NCI-H1092 (cell line): Measurements from ENCODE around the gene ZNF213.

Source experiments
- DNase-seq: peaks from one replicate; lab custom pipeline; 2025; lab: John Stamatoyannopoulos, UW

ZNF213 gene

DNA sequence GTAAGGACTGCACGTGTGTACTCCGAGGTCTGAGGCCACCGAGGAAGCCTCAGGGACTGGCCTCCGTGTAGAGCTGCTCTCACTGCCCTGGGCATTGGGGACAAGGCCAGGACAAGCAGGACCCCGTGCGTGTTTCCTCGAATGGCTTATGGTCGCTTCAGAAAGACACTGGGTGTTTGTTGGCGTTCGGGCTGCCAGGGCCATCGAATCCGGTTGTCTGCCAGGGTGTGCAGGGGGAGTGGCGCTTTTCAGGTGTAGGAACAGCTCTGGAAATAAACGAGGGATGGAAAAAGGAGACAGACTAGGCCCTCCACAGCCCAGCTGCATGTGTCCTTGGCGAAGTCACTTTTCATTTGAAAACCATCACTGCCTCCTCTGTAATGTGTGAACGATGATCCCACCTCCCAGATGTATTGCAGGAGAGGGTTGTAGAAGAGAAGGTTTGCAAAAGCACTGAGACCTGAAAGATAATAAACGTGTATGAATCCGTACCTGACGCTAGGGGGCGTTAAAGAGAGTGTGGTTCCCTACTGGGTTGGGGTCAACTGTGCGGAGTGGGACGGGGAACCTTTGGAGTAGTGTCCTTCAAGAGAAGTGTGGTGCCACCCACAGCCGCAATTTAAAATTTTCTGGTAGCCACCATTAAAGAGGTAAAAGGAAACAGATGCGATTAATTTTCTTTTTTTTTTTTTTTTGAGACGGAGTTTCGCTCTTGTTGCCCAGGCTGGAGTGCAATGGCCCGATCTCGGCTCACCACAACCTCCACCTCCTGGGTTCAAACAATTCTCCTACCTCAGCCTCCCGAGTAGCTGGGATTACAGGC is 33.6 kb upstream of the ZNF213 start:
- no peak for DNase-seq

DNA sequence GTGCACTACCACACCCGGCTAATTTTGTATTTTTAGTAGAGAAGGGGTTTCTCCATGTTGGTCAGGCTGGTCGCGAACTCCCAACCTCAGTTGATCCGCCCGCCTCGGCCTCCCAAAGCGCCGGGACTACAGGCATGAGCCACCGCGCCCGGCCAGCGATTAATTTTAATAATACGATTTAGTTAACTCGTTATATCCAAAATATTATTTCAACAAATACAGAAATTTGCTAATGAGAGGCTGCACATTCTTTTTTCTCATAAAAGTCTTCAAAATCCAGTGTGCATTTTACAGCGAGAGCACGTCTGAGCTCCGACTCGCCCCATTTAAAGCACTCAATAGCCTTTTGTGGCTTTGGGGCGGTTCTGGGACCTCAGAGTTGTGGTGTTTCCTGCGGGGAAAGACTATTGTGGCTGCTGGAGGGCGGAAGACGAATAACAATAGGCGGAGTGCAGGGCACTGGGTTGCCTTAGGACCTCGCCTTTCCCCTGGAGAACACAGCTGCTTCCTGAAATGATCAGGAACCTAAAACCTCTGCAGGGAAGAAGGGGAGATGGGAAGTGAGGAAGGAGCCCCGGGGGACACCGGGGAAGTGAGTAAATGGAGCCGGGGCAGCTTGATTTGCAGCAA is 32.9 kb upstream of the ZNF213 start:
- no peak for DNase-seq

DNA sequence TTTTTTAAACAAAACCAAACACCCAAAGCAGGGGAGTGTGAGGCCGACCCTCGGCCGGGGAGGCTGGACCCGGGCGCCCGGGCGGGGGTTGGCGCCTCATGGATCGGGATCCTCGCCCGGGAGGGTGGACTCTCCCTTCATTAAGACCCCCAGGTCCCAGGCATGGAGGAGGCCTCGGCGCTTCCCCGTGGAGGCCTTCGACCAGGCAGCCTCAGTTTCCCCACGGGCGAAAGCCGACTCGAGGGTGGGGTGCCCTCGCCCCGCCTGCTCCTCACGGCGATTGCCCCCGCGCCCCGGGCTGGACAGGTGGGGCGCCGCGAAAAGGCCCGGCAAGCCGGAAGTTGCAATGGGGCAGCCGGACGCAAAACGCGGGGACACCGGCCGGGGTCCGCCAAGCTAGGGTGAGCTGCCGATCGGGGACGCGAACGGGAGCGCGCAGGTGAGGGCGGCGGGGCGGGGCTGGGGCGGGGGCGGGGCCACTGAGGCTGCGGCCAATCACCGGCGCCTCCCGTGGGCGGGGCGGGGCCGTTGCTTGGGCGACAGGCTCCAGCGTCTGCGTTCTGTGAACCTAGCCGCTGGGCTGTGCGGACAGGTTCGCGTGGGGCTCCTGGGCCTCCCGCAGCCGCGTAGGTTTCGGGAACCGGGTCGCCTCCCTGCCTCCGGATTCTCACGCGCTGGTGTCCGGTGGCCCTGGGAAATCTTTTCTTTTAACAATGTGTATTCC is 28.5 kb upstream of the ZNF213 start:
- DNase-seq, result peak; percentile 92

DNA sequence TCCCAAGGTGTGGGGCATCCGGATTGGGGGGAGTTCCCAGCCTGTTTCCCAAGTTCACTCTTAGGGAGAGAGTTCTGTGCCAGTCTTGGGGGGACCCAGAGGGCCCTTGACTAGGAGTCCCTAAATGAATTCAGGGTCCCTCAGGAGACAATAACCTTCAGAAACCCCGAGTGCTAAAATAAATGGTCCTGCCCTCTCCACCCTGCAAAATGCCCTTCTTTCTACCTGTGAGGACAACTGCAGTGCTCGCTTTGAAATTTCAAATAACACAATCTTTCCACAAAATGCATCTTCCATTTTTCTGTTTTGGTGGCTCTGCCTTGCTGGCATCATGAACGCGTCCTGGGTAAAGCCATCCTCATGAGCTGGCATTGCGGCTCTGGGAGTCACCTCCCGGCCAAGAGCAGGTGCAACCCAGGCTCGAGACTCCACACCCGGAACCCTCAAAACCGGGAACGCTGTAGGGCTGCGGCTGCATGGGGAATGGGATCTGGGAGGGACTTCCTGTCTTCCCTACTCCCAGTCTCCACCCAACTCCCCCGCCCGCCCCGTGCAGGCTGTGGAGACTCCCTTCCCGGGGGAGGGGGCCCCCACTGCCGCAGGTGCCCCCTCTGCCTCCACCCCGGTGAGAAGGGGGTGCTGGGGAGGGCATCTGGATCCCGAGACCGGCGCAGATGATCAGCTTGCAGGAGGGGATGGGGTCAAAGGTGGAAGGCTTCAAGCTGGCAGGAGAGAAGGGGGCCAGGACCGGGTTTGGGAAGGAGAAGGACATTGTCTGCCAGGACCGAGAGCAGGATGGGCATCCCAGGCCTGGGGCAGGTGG is 22.6 kb upstream of the ZNF213 start, which contains the start of gene ZNF205:
ZNF205 (plus strand) TSS at position 529 of the 823 bp plus-strand sequence. CDS start 845 bp downstream, outside the sequence.
- peak; percentile 83 for DNase-seq

DNA sequence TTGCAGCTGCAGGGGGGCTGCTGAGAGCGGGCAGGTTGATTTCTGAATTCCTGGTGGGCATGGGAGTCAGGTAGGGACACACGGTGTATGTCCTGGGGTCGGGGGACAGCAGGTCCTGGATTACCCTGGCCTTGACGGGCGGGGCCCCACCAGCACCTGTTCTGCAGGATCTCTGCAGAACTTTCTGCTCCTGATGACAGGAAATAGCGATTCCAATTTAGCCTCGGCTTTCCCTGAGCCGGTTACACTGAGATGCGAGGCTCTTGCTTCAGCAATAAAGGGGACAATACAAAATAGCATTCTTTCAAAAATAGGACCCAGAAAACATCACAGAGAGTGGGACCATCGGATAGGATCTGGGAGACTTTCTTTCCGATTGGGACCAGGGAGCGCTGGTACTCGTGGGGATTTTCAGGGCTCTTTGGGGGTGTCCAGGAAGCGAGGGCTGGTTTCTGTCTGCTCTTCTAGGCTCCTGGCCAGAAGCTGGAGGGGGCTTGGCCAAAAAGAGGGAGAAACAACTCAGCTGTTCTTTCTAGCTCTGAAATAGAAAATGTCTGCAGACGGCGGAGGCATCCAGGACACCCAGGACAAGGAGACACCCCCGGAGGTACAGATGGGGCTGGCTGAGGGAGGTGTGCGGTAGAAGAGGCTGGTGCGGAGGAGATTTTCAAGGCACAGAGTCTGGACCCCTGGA is 21.8 kb upstream of the ZNF213 start:
- DNase-seq, result no peak

DNA sequence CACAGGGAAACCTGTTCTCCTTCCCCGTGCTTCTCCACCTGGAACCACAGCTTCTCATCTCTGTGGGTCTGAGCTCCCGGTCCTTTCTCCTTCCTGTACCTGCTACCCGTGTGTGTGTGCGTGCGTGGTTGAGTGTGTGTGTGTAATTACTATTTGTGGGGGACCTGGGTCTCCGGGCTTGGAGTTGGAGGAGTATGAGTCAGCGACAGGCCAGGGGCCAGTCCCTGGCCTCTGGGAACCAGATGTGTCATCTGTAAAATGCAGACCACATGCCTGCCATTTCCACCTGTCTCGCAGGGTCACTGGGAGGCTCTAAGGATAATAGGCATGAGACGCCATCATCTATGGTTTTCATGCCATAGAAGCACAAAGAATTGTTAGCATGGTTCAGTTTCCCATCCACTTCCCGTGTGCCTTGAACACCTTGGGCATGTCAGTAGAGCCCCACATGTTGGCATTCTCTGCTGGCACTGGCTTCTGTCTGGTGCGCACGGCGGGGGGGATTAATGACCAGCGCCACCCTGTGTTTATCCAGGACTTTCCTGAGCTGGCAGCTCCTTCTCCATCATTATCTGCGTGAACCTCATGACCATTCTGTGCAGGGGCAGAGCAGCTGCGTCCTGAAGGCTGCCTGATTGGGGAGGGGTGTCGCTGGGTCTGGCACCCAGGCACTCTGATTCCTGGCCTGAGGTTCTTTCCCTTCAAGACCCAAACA is 20.9 kb upstream of the ZNF213 start:
- no peak for DNase-seq

DNA sequence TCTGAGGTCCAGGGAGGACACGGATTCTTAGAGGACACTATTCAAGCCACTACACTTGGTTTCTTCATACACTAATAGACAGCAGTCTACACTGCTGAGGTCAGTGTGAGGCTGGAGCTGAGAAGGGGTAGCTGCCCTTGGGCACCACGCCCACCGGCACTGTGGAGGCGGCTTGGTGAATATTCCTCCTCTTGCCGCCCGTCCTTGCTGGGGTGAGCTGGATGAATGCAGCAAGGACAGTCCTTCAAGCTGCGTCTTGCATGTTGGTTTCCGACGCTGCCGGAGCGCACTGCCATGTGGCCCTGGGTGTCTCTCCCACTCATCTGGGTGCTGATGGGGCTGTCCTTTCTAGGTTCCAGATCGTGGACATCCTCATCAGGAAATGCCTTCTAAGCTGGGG is 19.8 kb upstream of the ZNF213 start:
- DNase-seq, result no peak

DNA sequence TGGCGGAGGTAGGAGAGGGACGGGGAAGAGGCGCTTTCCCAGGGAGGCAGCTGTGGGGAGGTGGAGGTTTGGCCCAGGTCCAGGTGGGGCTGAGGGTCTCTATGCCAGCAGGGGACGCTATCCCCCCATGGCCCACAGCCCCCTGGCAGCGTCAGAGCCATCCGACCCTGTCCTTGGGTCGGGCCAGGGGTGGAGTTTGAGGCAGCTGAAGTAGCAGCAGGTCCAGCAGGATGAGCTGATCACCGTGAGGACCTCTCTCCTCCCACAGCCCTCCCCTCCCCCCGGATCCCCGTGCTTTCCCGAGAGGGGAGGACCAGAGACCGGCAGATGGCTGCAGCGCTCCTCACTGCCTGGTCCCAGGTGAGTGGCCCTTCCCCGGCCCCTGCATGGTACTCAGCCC is 19.3 kb upstream of the ZNF213 start:
- no peak for DNase-seq

DNA sequence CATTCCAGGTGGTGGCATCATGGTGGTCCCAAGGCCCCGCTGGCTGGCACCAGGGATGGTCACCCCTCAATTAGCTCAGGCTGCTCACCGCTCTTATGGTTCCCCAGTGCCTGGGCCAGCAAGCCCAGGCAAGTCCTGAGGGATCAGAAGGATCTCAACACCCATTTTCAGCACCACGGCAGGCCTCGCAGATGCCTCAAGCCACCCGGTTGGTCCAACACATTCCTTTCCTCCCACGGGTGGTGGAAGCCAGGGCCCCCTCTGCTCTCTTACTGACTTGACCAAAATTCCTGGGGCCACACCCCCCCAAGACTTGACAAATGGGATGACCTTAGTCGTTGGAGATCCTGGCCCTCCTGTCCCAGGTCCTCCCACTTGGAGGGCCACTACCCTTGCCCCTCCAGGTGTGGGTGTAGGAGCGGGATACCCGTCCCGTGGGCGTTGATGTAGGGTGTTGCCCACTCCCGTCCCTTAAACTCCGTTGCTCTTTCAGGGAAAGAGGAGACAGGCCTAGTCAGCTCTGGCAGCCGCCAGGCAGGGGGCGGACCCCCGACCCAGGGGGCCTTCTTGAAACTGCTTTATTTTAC is 16.5 kb upstream of the ZNF213 start:
- DNase-seq, result no peak

DNA sequence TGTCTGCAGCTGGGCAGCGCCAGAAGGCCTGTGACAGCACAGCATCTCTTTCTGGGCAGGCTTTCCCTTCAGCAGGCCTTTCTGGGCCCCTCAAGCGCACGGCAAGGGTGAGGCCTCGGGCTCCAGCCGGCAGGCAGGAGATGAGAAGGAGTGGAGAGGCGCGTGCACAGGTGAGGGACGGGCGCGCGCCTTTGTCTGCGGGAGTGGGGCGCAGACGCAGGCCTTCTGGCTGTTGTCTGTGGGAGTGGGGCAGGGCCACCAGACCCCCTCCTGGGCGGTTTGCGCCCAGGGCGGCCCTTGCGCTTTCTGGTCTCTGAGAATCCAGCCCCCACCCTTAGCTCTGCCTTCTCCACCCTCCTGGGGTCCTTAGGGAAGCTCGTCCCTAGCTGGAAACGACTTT is 16.0 kb upstream of the ZNF213 start:
- DNase-seq, result no peak

DNA sequence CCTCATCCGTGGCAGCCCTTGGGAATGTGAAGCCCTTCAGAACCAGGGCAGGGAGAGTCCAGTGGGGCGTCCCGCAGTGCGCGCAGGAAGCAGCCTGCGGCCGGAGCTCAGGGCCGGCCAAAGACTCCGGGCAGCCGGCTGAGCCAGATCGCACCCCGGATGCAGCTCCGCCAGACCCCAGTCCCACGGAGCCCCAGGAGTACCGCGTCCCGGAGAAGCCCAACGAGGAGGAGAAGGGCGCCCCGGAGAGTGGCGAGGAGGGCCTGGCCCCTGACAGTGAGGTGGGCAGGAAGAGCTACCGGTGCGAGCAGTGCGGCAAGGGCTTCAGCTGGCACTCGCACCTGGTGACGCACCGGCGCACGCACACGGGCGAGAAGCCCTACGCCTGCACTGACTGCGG is 15.5 kb upstream of the ZNF213 start:
- DNase-seq, result no peak

DNA sequence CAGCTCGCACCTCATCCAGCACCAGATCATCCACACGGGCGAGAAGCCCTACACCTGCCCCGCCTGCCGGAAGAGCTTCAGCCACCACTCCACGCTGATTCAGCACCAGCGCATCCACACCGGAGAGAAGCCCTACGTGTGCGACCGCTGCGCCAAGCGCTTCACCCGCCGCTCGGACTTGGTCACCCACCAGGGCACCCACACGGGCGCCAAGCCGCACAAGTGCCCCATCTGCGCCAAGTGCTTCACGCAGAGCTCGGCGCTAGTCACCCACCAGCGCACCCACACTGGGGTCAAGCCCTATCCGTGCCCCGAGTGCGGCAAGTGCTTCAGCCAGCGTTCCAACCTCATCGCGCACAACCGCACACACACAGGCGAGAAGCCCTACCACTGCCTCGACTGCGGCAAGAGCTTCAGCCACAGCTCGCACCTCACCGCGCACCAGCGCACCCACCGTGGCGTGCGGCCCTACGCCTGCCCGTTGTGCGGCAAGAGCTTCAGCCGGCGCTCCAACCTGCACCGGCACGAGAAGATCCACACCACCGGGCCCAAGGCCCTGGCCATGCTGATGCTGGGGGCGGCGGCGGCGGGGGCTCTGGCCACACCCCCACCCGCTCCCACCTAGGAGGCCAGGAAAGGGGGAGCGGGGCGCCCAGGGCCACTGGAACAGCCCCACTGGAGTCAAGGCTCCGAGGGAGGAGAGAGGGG is 15.0 kb upstream of the ZNF213 start:
- no peak for DNase-seq

DNA sequence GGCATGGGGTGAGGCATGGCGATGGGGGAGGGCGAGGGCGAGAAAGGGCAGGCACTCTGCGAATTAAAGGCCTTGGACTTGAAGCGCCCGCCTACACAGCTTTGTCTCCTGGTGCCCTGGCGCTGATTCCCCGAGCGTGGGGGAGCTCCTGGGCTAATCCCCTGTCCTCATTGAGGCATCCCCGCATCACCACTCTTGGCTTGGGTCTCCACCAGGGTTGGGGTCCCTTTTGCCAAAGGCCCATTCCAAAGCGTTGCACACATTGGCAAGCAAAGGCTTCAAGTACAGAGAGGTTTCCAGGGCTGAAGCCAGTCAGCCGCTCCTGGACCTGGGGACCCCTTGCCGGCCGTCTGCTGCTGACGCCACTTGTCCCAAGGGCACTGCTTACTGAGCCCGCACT is 14.4 kb upstream of the ZNF213 start:
- no peak for DNase-seq

DNA sequence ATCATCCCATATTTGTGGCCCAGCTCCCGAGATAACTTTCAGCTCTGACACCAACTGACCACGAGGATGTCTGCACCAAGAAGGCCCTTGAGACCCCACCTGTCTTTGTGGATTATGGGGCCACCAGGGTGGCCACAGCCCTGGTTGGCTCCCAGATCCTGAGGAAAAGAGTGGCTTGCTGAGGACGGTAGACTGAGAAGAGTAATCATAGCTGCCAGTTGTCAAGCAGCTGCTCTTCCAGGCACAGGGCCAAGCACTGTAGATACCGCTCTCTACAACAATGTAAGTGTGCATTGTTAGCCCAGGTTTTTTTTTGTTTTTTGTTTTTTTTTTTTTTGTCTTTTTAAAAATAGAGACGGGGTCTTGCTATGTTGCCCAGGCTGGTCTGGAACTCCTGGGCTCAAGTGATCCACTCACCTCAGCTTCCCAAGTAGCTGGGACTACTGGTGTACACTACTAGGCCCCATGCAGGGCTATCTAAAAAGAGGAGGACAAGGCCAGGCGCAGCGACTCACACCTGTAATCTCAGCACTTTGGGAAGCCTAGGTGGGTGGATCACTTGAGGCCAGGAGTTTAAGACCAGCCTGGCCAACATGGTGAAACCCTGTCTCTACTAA is 12.9 kb upstream of the ZNF213 start:
- DNase-seq, result peak; percentile 47

DNA sequence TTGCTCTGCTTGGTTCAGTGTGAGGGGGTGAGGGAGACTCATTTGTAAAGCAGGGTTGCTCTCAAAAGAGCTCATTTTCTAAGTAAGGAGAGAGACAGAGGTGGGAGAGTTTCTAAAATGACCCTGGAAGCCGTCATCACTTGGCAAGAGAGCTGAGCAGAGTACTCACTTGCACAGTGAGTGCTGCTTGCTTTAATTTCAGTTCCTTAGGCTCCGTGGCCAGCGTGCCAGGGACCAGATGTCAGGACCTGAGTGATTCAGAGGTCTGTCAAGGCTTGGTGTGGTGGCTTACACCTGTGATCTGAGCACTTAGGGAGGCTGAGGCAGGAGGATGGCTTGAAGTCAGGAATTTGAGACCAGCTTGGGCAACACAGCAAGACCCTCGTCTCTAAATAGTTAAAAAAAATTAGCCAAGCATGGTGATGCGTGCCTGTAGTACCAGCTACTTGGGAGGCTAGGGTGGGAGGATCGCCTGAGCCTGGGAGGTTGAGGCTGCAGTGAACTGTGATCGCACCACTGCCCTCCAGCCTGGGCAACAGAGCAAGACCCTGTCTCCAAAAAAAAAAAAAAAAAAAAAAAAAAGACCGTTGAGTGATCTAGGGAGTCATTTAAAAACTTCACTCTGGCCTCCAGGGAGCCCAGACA is 11.8 kb upstream of the ZNF213 start:
- DNase-seq, result no peak

DNA sequence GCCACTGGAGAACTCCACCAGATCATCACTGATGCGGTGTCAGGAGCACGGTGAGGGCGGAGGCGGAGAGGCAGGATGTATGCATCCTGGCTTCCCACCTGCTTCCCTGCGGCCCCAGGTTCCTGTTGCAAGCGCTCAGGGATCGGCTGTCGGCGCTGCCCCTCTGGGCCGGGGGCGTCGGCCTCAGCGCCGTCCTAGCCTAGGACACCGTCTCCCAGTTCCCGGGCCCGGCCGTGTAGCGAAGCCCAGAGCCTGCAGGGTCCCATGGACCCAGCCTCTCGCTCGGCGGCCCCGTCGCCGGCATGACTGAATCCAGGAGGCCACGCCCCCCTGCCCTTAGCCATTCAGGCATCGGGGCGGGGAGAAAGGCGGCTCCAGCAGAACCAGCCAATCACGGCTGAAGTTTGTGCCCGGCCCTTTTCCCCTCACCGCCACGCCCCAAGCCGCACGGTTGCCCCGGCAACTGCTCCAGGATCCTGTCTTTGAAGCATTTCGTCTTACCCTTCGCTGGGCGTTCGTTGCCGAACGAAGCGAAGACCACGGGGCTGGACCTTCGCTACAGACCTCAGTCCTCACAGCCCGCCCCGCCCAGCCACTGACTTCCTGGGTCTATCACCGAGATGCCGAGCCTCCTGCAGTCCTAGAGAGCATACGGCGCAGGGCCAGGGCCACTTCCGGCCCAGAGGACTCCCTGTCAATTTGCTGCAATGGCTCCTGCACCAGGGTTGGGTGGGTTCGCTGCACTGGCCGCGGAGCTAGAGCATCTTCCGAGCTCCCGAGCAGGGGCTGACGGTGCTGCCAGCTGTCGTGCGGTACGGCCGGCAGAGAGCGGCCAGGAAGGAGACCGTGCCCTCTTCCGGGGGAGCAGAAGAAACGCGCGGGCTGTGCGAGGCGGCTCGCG is 10.6 kb upstream of the ZNF213 start:
- peak; percentile 96 for DNase-seq

DNA sequence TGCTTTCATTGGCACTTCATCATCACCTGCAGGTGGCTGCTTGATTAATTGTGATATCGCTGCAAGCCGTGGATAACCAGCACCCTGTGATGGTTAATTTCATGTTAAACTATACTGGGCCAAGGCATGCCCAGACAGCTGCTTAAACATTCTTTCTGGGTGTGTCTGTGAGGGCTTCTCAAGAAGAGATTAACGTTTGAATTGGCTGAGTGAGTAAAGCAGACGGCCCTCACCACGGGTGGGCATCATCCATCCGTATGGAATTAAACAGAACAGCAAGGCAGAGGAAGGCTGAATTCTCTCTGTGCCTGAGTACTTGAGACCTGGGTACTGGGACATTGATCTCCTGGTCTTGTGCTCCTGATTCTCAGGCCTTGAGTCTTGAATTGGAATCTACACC is 7.1 kb upstream of the ZNF213 start:
- DNase-seq, result no peak
